Colonic mucosa (tissue), 4 donors: Measurements from ENCODE around the gene SOD2. TPM values are rescaled to one million over a fixed set of nuclear protein-coding genes. Genes with fewer than 3 reads are reported as not detected.

Experiments
- DNase-seq: peaks from one replicate; pipeline ENCODE4 v3.0.0-alpha.2; 2020
- H3K27ac ChIP-seq: fragments of 200-600 bp; one replicate; pipeline ENCODE4 v1.8.0; 2021
- H3K27me3 ChIP-seq: fragments of 200-600 bp; one replicate; pipeline ENCODE4 v1.8.0; 2021
- H3K36me3 ChIP-seq: fragments of 200-600 bp; one replicate; pipeline ENCODE4 v1.8.0; 2021
- H3K4me1 ChIP-seq: fragments of 200-600 bp; one replicate; pipeline ENCODE4 v1.8.0; 2021; ENCODE audit warnings: mild to moderate bottlenecking
- H3K4me3 ChIP-seq: fragments of 200-600 bp; one replicate; pipeline ENCODE4 v1.8.0; 2021
- H3K9ac ChIP-seq, 2 donors: one replicate each; pipeline ENCODE4 v1.7.0; 2013; ENCODE audit warnings: control low read depth in 2 of 2, low read depth in 2 of 2, low read length in 2 of 2
- H3K9me3 ChIP-seq: fragments of 200-600 bp; one replicate; pipeline ENCODE4 v1.8.0; 2021
- CTCF ChIP-seq: fragments of 200-600 bp; IDR thresholded peaks from one replicate; pipeline ENCODE4 v1.8.0; 2022; ENCODE audit warnings: antibody characterized with exemption, mild to moderate bottlenecking
- intact Hi-C: fragments of 100-400 bp; cut with DNase I; formaldehyde crosslinking; loops from one replicate; pipeline ENCODE4 v1.14.1; 2022
- total RNA-seq, 2 donors: library from RNA; stranded (reverse); fragmentation: NEBNext Ultra II Directional in 1 of 2; extraction: Animal tissue kit (Norgen Biotek cat#: 25700) in 1 of 2; gene quantifications; one replicate each; pipeline ENCODE4 v1.2.1, GENCODE V29; 2021
- donor health status: healthy.
- donor health status: DM: no; HTN: no; CAD: no.
- donor health status: DM: no; HTN: no; CAD: no.

SOD2 gene
- total RNA-seq, 2 donors from 2014 or later, result 199 to 365 TPM

GRCh38 chr6:159646116-159646515, 46.9 kb downstream of the SOD2 start:
- TF ChIP-seq CTCF, result no peak
- Histone ChIP-seq H3K27me3 (no peaks in the 10 kb centered on the region), H3K9ac (no peak overlapping the region), H3K4me3 (no peak overlapping the region), H3K36me3 (no peaks in the 10 kb centered on the region), H3K4me1 (no peaks in the 10 kb centered on the region), H3K9me3 (no peaks in the 10 kb centered on the region), H3K27ac (no peak overlapping the region)
- DNase-seq, result no peak
- intact Hi-C loops, result no loop called here

- Histone ChIP-seq H3K27ac (no peak overlapping the region), H3K4me1 (no peaks in the 10 kb centered on the region), H3K4me3 (no peak overlapping the region), H3K36me3 (no peaks in the 10 kb centered on the region), H3K27me3 (no peaks in the 10 kb centered on the region), H3K9me3 (no peaks in the 10 kb centered on the region), H3K9ac (no peak overlapping the region)
- DNase-seq, result no peak
- intact Hi-C loops, result no loop called here
- no peak for TF ChIP-seq CTCF
These were observed 47.4 kb downstream of the SOD2 start for GRCh38 chr6:159645640-159646039.

Other genes with a start within 250 kb of the SOD2 start
- 10 to 100 TPM; 73.7 to 84.1 TPM for gene WTAP, start 34.3 kb upstream of the SOD2 start, total RNA-seq
- gene ACAT2, start 68.8 kb upstream of the SOD2 start, total RNA-seq, result 100 to 1,000 TPM in 1 of 2 donors, 10 to 100 TPM in 1; 59.8 to 126 TPM
- 100 to 1,000 TPM; 163 to 294 TPM for gene TCP1, start 96.4 kb upstream of the SOD2 start, total RNA-seq
- 100 to 1,000 TPM in 1 of 2 donors, 10 to 100 TPM in 1; 65.4 to 112 TPM for gene MRPL18, start 97.2 kb upstream of the SOD2 start, total RNA-seq
- under 1 TPM in 1 of 2 donors, not detected in 1; 0.72 TPM for gene PNLDC1, start 107.0 kb upstream of the SOD2 start, total RNA-seq
- not detected for gene MAS1, start 197.7 kb upstream of the SOD2 start, total RNA-seq